CD4-positive, CD25-positive, alpha-beta regulatory T cell (primary cell): ENCODE data around the gene AADAC. TPM values are rescaled to one million over a fixed set of nuclear protein-coding genes. Genes with fewer than 3 reads are reported as not detected.
"Not testable (repeated sequence)": the region's sequence is repeated elsewhere in the genome, so short reads cannot be mapped to it uniquely, and the experiment has no call there.

Source experiments
- ATAC-seq, 2 donors: fragments of 150-1000 bp; cut with Tn5 transposase; one replicate each; pipeline ENCODE4 v1.10.0; 2021; ENCODE audit warnings: low read depth in 2 of 2, moderate number of reproducible peaks in 2 of 2, moderate library complexity in 1 of 2
- DNase-seq, 3 donors: peaks; one replicate each; pipeline versions ENCODE4 v3.0.0 to v3.0.0-alpha.2; 2012 to 2022; ENCODE audit warnings: mixed read lengths in 1 of 3
- H3K27ac ChIP-seq: one replicate; pipeline ENCODE4 v1.7.0; 2013; ENCODE audit warnings: mild to moderate bottlenecking, low read length; ENCODE audit not compliant: insufficient read depth, poor library complexity, severe bottlenecking
- H3K27me3 ChIP-seq: one replicate; pipeline ENCODE4 v1.7.0; 2013; ENCODE audit warnings: low read length; ENCODE audit not compliant: control insufficient read depth, insufficient read depth
- H3K36me3 ChIP-seq: one replicate; pipeline ENCODE4 v1.7.0; 2013; ENCODE audit warnings: mild to moderate bottlenecking, low read length, moderate library complexity; ENCODE audit not compliant: control insufficient read depth, insufficient read depth
- H3K4me1 ChIP-seq: 2 replicates; pipeline ENCODE4 v1.7.0; 2013; ENCODE audit warnings: mild to moderate bottlenecking, low read length; ENCODE audit not compliant: insufficient read depth, control insufficient read depth, poor library complexity, severe bottlenecking
- H3K4me3 ChIP-seq: one replicate; pipeline ENCODE4 v1.7.0; 2013; ENCODE audit warnings: low read depth, mild to moderate bottlenecking, low read length, moderate library complexity
- H3K9me3 ChIP-seq, 2 experiments: 1 replicate in 1 of 2; 2 replicates in 1 of 2; pipeline ENCODE4 v1.7.0; 2013; ENCODE audit warnings: low read length in 2 of 2, mild to moderate bottlenecking in 1 of 2, moderate library complexity in 1 of 2; ENCODE audit not compliant: control insufficient read depth in 2 of 2
- H3K27ac Mint-ChIP-seq, 3 donors: one replicate each; pipeline ENCODE4 v1.8.0; 2020 to 2022; ENCODE audit warnings: mild to moderate bottlenecking in 3 of 3, mixed read lengths in 3 of 3, moderate library complexity in 2 of 3
- H3K27me3 Mint-ChIP-seq: one replicate; pipeline ENCODE4 v1.8.0; 2022; ENCODE audit warnings: mild to moderate bottlenecking, mixed read lengths
- H3K36me3 Mint-ChIP-seq: one replicate; pipeline ENCODE4 v1.8.0; 2020; ENCODE audit warnings: mixed read lengths
- H3K4me1 Mint-ChIP-seq, 4 donors: one replicate each; pipeline ENCODE4 v1.8.0; 2020 to 2022; ENCODE audit warnings: mixed read lengths in 4 of 4, mild to moderate bottlenecking in 1 of 4
- H3K4me3 Mint-ChIP-seq, 4 donors: one replicate each; pipeline ENCODE4 v1.8.0; 2020 to 2022; ENCODE audit warnings: mild to moderate bottlenecking in 4 of 4, mixed read lengths in 4 of 4, moderate library complexity in 3 of 4
- H3K9me3 Mint-ChIP-seq, 7 donors: one replicate each; pipeline ENCODE4 v1.8.0; 2020 to 2022; ENCODE audit warnings: mixed read lengths in 7 of 7, mild to moderate bottlenecking in 3 of 7, moderate library complexity in 2 of 7
- polyA plus RNA-seq, 4 donors: library from polyadenylated mRNA; unstranded; fragments of 300-500 nt; fragmentation: Illumina TruSeq; gene quantifications; one replicate each; pipeline ENCODE4 v1.2.3, GENCODE V29; 2021
- total RNA-seq: library from RNA; stranded (reverse); gene quantifications from one replicate; pipeline ENCODE4 v1.2.3, GENCODE V29; 2022

AADAC gene
- total and polyA plus RNA-seq, 5 donors from 2014 or later = not detected

DNA sequence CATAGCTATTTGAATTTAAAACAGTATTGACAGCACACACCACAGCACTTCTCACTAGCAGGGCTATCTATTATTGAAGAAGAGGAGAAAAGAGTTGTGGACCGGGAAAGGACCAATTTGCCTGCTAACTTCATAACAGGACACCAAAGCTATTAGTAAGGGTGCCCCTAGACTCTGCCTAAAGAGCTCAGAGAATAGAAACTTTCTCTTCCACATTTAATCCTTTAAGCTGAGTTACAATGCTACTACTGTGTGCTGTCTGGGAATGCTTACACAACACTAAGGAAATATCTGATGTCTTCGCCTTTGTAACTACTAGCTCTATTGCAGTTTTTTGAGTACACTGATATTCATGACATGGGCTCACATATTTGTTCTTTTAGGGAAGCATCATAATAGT is 13.5 kb upstream of the AADAC start:
- no peak overlapping the region for H3K4me3 ChIP-seq
- Mint-ChIP-seq H3K27me3 (no peaks in the 10 kb centered on the region), H3K27ac (no peak overlapping the region), H3K9me3 (peaks cover 0 to 7% (median 0%) of the 10 kb centered on the region in 7 donors), H3K4me1 (no peaks in the 10 kb centered on the region), H3K4me3 (no peak overlapping the region), H3K36me3 (no peaks in the 10 kb centered on the region)
- H3K27ac ChIP-seq = no peak overlapping the region
- H3K36me3 ChIP-seq = no peaks in the 10 kb centered on the region
- no peak for DNase-seq
- no peaks in the 10 kb centered on the region for H3K4me1 ChIP-seq
- no peaks in the 10 kb centered on the region for H3K27me3 ChIP-seq
- ATAC-seq = no peak
- H3K9me3 ChIP-seq = no peaks in the 10 kb centered on the region

DNA sequence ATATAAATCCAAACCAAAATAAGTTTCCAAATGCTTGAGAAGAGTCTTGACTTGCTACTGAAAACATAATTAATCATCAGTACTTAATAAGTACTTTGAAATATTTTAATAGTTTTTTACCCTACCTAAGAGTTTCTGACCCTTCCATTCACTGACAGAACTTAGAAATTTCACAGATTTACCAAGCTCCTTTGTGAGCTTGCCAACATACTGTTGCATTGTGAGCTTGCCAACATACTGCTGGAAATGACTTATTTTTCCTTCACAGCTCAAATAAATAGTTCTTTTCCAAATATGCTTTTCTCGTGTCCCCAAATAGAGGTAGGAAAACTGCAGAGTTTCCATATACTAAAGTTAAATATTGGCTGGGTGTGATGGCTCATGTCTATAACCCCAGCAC is 9.6 kb upstream of the AADAC start:
- no peaks in the 10 kb centered on the region for H3K4me1 Mint-ChIP-seq
- no peaks in the 10 kb centered on the region for H3K36me3 Mint-ChIP-seq
- H3K9me3 Mint-ChIP-seq = peaks cover 0 to 19% (median 8%) of the 10 kb centered on the region in 7 donors
- H3K27me3 Mint-ChIP-seq = no peaks in the 10 kb centered on the region
- H3K27ac ChIP-seq = no peak overlapping the region
- ATAC-seq = no peak
- H3K9me3 ChIP-seq = peaks cover 6 to 7% of the 10 kb centered on the region in 2 experiments
- DNase-seq = no peak
- no peaks in the 10 kb centered on the region for H3K27me3 ChIP-seq
- no peak overlapping the region for H3K4me3 ChIP-seq
- no peak overlapping the region for H3K4me3 Mint-ChIP-seq
- H3K27ac Mint-ChIP-seq = peak overlapping the region in 1 of 3 donors; percentile 21
- no peaks in the 10 kb centered on the region for H3K36me3 ChIP-seq
- H3K4me1 ChIP-seq = no peaks in the 10 kb centered on the region

DNA sequence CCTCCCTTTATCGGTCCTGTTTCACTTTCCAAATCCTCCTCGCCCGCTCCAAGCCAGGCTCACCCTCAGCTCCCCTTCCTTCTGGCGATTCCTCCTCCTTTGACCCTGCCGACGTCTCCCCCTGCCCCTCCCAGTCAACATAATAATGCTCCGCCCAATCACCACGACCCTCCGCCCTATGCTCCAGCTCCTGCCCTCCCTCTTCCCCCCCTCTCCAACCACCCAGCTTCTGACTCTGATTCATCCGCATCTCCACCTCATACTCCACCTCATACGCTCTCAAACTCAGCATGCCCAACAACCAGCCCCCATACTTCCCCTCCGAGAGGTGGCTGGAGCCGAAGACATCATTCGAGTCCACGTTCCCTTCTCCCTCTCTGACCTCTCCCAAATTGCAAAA is 7.1 kb upstream of the AADAC start:
- Histone ChIP-seq H3K27me3 (no peaks in the 10 kb centered on the region), H3K36me3 (no peaks in the 10 kb centered on the region), H3K9me3 (peaks cover 10 to 14% of the 10 kb centered on the region in 2 experiments), H3K27ac (no peak overlapping the region), H3K4me3 (no peak overlapping the region), H3K4me1 (no peaks in the 10 kb centered on the region)
- no peaks in the 10 kb centered on the region for H3K4me1 Mint-ChIP-seq
- no peak overlapping the region for H3K27ac Mint-ChIP-seq
- ATAC-seq (no peak), DNase-seq (no peak)
- peaks cover 0 to 19% (median 8%) of the 10 kb centered on the region in 7 donors for H3K9me3 Mint-ChIP-seq
- no peaks in the 10 kb centered on the region for H3K36me3 Mint-ChIP-seq
- no peaks in the 10 kb centered on the region for H3K27me3 Mint-ChIP-seq
- H3K4me3 Mint-ChIP-seq = no peak overlapping the region

DNA sequence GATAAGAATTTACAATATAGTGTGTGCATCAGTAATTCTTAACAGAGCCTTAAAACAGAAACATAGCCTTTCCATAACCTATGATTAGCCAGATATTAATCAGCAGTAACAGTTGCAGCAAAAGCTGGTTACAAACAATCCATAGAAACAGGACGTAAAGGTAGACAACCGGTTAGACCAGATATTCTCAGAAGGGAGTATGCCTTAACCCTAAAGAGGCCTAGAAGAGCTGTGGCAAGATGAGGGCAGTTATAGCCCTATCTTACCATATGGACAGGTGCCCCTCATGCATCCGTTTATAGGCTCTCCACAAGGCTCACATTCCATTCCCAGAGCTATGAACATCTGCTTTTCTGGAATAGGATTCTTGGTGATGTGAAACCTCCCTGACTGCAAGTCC is 5.0 kb upstream of the AADAC start:
- ATAC-seq, DNase-seq, H3K27ac Mint-ChIP-seq, H3K4me3 Mint-ChIP-seq, H3K27ac ChIP-seq, H3K4me3 ChIP-seq, H3K27me3 ChIP-seq, H3K4me1 Mint-ChIP-seq, H3K36me3 ChIP-seq, H3K4me1 ChIP-seq, H3K27me3 Mint-ChIP-seq, H3K36me3 Mint-ChIP-seq: not testable (repeated sequence)
- peaks cover 10 to 14% of the 10 kb centered on the region in 2 experiments for H3K9me3 ChIP-seq
- peaks cover 0 to 19% (median 8%) of the 10 kb centered on the region in 7 donors for H3K9me3 Mint-ChIP-seq

DNA sequence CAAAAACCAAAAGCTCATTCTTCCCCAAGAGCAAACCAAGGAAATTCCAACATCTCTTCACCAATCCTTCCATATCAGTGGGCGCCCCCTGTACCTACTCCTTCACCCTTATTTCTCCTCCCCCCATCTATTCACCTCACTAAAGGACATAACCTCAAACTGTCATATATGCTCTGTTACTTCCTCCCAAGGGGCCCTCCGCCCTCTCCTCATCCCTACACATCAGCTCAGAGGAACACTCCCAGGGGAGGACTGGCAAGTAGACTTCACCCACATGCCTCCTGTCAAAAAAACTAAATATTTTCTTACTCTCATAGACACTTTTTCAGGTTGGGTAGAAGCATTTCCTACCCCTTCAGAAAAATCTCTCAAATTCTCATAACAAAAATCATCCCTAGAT is 2.4 kb upstream of the AADAC start:
- H3K4me3 Mint-ChIP-seq = no peak overlapping the region
- Histone ChIP-seq H3K27ac (no peak overlapping the region), H3K4me3 (no peak overlapping the region), H3K9me3 (peaks cover 10 to 14% of the 10 kb centered on the region in 2 experiments), H3K36me3 (no peaks in the 10 kb centered on the region), H3K27me3 (peaks cover 2% of the 10 kb centered on the region), H3K4me1 (no peaks in the 10 kb centered on the region)
- no peak for ATAC-seq
- H3K27ac Mint-ChIP-seq = no peak overlapping the region
- no peaks in the 10 kb centered on the region for H3K4me1 Mint-ChIP-seq
- no peak for DNase-seq
- no peaks in the 10 kb centered on the region for H3K36me3 Mint-ChIP-seq
- peaks cover 0 to 19% (median 8%) of the 10 kb centered on the region in 7 donors for H3K9me3 Mint-ChIP-seq
- H3K27me3 Mint-ChIP-seq = no peaks in the 10 kb centered on the region

DNA sequence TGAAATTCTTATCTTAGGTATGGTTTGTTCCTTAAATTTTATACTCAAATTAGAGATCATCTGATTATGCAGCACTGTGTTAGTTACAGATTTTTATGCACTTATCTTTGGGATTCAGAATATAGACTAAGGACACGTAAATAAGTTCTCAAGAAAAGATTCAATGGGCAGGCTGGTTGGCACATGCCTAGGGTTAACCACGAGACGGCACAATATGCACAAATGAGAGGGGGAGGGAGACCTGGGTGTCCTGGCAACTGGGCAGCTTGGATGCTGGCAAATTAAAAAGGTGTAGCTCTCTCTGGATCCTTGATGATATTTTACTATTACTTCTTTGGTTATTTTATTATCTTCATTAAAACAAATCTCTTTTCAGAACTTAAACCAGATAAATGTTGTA is 672 bp downstream of the AADAC start:
- DNase-seq (no peak), ATAC-seq (no peak)
- Mint-ChIP-seq H3K4me1 (no peaks in the 10 kb centered on the region), H3K27ac (no peak overlapping the region), H3K9me3 (peaks cover 0 to 2% (median 0%) of the 10 kb centered on the region in 7 donors), H3K4me3 (no peak overlapping the region), H3K36me3 (no peaks in the 10 kb centered on the region), H3K27me3 (peaks cover 6% of the 10 kb centered on the region)
- no peaks in the 10 kb centered on the region for H3K36me3 ChIP-seq
- peaks cover 6% of the 10 kb centered on the region for H3K27me3 ChIP-seq
- no peaks in the 10 kb centered on the region for H3K4me1 ChIP-seq
- H3K27ac ChIP-seq = no peak overlapping the region
- no peak overlapping the region for H3K4me3 ChIP-seq
- H3K9me3 ChIP-seq = peaks cover 1 to 4% of the 10 kb centered on the region in 2 experiments

DNA sequence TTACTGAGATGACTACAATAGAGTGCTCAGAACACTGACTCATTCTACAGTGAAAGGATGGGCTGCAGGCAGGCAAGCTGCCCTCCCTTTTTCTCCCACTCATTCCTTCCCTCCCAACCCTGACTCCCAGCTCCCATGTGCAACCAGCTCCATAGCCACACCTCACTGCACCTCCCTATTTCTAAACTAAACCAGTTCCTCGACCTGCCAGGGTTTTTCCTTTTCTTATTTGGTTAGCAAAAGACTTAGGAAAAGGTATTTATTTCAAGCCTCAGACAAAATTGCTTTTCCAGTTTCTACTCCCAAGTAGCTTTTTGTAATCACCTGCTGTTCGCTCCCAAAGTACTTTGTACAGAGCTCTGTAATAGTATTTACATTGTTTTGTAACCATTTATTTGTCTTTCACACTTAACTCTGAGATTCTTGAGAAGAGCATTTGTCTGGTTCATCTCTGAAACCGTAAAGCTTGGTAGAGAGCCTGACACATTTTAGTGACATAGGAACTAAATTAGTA is 2.2 kb downstream of the AADAC start:
- H3K4me3 Mint-ChIP-seq = no peak overlapping the region
- Histone ChIP-seq H3K27me3 (peaks cover 6% of the 10 kb centered on the region), H3K27ac (no peak overlapping the region), H3K36me3 (no peaks in the 10 kb centered on the region), H3K9me3 (no peaks in the 10 kb centered on the region), H3K4me1 (no peaks in the 10 kb centered on the region), H3K4me3 (no peak overlapping the region)
- H3K36me3 Mint-ChIP-seq = no peaks in the 10 kb centered on the region
- peaks cover 6% of the 10 kb centered on the region for H3K27me3 Mint-ChIP-seq
- ATAC-seq (no peak), DNase-seq (no peak)
- H3K27ac Mint-ChIP-seq = no peak overlapping the region
- peaks cover 0 to 4% (median 0%) of the 10 kb centered on the region in 7 donors for H3K9me3 Mint-ChIP-seq
- no peaks in the 10 kb centered on the region for H3K4me1 Mint-ChIP-seq

DNA sequence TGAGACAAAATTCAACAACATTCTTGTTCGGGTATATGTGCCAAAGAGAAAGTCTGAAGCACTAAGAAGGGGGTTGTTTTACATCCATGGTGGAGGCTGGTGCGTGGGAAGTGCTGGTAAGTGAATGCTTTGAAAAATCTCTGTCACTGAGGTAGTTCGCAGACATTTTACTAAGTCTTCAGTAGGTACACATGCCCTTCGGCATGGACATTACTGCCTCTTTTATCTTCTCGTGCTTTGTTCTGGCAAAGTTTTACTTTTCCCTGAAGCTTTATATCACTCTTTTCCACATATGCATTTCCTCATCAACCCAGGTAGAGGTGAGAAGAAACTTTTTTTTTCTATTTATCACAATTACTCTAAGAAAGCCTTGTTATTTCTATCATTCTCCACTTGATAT is 3.6 kb downstream of the AADAC start:
- no peaks in the 10 kb centered on the region for H3K4me1 Mint-ChIP-seq

More for the DNA sequence above, 3.6 kb downstream of the AADAC start:
- no peak overlapping the region for H3K4me3 ChIP-seq
- no peak overlapping the region for H3K27ac ChIP-seq
- H3K36me3 Mint-ChIP-seq = no peaks in the 10 kb centered on the region
- H3K4me3 Mint-ChIP-seq = no peak overlapping the region
- no peaks in the 10 kb centered on the region for H3K4me1 ChIP-seq
- peaks cover 6% of the 10 kb centered on the region for H3K27me3 Mint-ChIP-seq
- H3K27me3 ChIP-seq = peaks cover 6% of the 10 kb centered on the region
- peaks cover 0 to 4% (median 0%) of the 10 kb centered on the region in 7 donors for H3K9me3 Mint-ChIP-seq
- DNase-seq (no peak), ATAC-seq (no peak)
- no peaks in the 10 kb centered on the region for H3K36me3 ChIP-seq
- no peak overlapping the region for H3K27ac Mint-ChIP-seq
- H3K9me3 ChIP-seq = no peaks in the 10 kb centered on the region
